Keratinocyte (primary cell): ENCODE results near the gene HIRA.

Experiments used
- CTCF ChIP-seq, 3 experiments: IDR thresholded peaks in 1 of 3; conservative IDR thresholded peaks in 1 of 3; optimal IDR thresholded peaks in 1 of 3; 2 replicates in 2 of 3; 3 replicates in 1 of 3; pipeline versions ENCODE3 to v1.5.1; 2011; ENCODE audit warnings: low read length in 3 of 3, mild to moderate bottlenecking in 3 of 3, moderate library complexity in 2 of 3, control low read depth in 1 of 3, inconsistent platforms in 1 of 3; ENCODE audit not compliant: insufficient read depth in 2 of 3; ENCODE audit errors: extremely low read depth in 1 of 3
- EZH2 ChIP-seq: IDR thresholded peaks from one replicate; pipeline ENCODE4 v1.6.1; 2012; ENCODE audit warnings: inconsistent platforms, mild to moderate bottlenecking, low read length, moderate library complexity

- TF ChIP-seq CTCF (optimal IDR thresholded peaks at IDR 0.05 in 1 of 3, IDR thresholded peaks at IDR 0.05 in 1 of 3, conservative IDR thresholded peaks at IDR 0.05 in 1 of 3; ENCODE audit: extremely low read depth in 1 of 3, insufficient read depth in 2 of 3, low read length in 3 of 3) = no peak
- TF ChIP-seq EZH2 = no peak
Measured at GRCh38 chr22:19331975-19332374, 99.6 kb downstream of the HIRA start.
